GM06990 (cell line): Measurements from ENCODE around the gene NRK.
"Not testable (repeated sequence)": the region's sequence is repeated elsewhere in the genome, so short reads cannot be mapped to it uniquely, and the experiment has no call there.

Experiments used
- DNase-seq: peaks from one replicate; pipeline ENCODE4 v3.0.0-alpha.2; 2011; ENCODE audit not compliant: insufficient read length; ENCODE audit errors: extremely low read depth
- H3K27me3 ChIP-seq: replicated peaks from 2 replicates; pipeline ENCODE4 v1.6.0; 2011; ENCODE audit warnings: low read length; ENCODE audit not compliant: control insufficient read depth, insufficient read depth
- H3K36me3 ChIP-seq: 2 replicates; pipeline ENCODE4 v1.5.1; 2011; ENCODE audit warnings: low read length; ENCODE audit not compliant: control insufficient read depth, insufficient read depth
- H3K4me3 ChIP-seq: replicated peaks from 2 replicates; pipeline ENCODE4 v1.5.1; 2011; ENCODE audit warnings: low read depth, mild to moderate bottlenecking, control low read depth, low read length
- CTCF ChIP-seq: IDR thresholded peaks from 2 replicates; pipeline ENCODE4 v1.5.1; 2011; ENCODE audit warnings: low read length, control low read depth, mild to moderate bottlenecking, inconsistent platforms; ENCODE audit not compliant: insufficient read depth, poor library complexity, severe bottlenecking

Gene NRK, protein sequence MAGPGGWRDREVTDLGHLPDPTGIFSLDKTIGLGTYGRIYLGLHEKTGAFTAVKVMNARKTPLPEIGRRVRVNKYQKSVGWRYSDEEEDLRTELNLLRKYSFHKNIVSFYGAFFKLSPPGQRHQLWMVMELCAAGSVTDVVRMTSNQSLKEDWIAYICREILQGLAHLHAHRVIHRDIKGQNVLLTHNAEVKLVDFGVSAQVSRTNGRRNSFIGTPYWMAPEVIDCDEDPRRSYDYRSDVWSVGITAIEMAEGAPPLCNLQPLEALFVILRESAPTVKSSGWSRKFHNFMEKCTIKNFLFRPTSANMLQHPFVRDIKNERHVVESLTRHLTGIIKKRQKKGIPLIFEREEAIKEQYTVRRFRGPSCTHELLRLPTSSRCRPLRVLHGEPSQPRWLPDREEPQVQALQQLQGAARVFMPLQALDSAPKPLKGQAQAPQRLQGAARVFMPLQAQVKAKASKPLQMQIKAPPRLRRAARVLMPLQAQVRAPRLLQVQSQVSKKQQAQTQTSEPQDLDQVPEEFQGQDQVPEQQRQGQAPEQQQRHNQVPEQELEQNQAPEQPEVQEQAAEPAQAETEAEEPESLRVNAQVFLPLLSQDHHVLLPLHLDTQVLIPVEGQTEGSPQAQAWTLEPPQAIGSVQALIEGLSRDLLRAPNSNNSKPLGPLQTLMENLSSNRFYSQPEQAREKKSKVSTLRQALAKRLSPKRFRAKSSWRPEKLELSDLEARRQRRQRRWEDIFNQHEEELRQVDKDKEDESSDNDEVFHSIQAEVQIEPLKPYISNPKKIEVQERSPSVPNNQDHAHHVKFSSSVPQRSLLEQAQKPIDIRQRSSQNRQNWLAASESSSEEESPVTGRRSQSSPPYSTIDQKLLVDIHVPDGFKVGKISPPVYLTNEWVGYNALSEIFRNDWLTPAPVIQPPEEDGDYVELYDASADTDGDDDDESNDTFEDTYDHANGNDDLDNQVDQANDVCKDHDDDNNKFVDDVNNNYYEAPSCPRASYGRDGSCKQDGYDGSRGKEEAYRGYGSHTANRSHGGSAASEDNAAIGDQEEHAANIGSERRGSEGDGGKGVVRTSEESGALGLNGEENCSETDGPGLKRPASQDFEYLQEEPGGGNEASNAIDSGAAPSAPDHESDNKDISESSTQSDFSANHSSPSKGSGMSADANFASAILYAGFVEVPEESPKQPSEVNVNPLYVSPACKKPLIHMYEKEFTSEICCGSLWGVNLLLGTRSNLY (N-terminal part only)

DNA sequence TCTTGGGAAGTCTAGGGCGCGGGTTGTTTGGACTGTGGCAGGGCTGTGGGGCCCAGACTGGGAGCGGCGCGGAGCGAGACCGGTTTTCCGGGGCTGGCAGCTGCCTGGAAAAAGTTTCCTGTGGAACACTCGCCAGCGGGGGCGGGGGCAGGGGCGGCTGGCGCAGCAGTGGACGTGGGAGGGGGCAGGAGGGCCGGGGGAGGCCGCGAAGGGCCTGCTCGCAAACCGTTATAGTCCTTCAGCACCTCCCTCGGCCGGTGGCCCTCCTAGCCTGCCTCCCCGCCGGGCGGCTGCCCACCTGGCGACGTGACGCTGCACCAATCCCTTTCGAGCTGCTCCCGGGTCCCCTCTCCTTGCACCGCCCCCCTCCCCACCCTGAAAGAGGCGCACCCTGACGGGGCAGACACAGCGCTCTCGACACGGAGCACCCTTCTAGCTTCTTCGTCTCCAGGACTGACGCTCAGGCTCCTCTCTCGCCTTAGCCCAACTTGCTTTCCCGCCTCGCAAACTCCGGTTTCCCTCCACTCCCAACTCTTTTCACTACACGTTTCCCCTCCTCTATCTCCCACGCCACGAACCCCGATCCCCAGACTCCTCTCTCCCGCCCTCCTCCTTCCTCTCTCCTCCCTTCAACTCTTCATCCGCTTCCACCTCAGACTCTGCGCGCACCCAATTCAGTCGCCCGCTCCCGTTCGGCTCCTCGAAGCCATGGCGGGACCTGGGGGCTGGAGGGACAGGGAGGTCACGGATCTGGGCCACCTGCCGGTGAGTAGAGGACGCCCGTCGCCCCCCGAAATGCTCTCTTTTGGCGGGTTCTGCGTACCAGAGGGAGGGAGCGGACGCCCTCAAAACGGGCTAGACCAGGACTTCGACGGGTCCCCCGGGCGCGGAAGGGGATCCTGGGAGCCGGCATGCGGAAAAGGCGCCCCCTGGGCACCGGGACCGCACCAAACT, at the start of gene NRK:
NRK (plus strand) TSS at position 402 of the 954 bp plus-strand sequence; CDS start at position 709, 307 bp downstream.
- no peak for DNase-seq
- no peaks in the 10 kb centered on the region for H3K36me3 ChIP-seq
- no peak within 1 kb of the TSS for H3K4me3 ChIP-seq
- no peaks in the 10 kb centered on the region for H3K27me3 ChIP-seq
- TF ChIP-seq CTCF: no peak

GRCh38 chrX:105773801-105774200, 48.5 kb upstream of the NRK start:
- Histone ChIP-seq H3K27me3 (no peaks in the 10 kb centered on the region), H3K4me3 (no peak overlapping the region), H3K36me3 (no peaks in the 10 kb centered on the region)
- DNase-seq: no peak
- no peak for TF ChIP-seq CTCF

GRCh38 chrX:105775679-105776078, 46.7 kb upstream of the NRK start:
- Histone ChIP-seq H3K27me3 (no peaks in the 10 kb centered on the region), H3K36me3 (no peaks in the 10 kb centered on the region), H3K4me3 (no peak overlapping the region)
- no peak for TF ChIP-seq CTCF
- no peak for DNase-seq

GRCh38 chrX:105781804-105782203, 40.5 kb upstream of the NRK start:
- Histone ChIP-seq H3K36me3 (no peaks in the 10 kb centered on the region), H3K27me3 (no peaks in the 10 kb centered on the region), H3K4me3 (no peak overlapping the region)
- no peak for DNase-seq
- TF ChIP-seq CTCF: no peak

DNA sequence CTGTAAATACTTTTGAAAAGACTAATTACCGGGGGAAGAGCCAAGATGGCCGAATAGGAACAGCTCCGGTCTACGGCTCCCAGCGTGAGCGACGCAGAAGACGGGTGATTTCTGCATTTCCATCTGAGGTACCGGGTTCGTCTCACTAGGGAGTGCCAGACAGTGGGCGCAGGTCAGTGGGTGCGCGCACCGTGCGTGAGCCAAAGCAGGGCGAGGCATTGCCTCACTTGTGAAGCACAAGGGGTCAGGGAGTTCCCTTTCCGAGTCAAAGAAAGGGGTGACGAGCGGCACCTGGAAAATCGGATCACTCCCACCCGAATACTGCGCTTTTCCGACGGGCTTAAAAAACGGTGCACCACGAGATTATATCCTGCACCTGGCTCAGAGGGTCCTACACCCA, 25.5 kb upstream of the NRK start:
- not testable (repeated sequence) for H3K27me3 ChIP-seq, H3K36me3 ChIP-seq, DNase-seq, H3K4me3 ChIP-seq
